ENCODE measurements around the gene P2RX2. TPM values are rescaled to one million over a fixed set of nuclear protein-coding genes. Genes with fewer than 3 reads are reported as not detected.

Gene P2RX2
- total RNA-seq, 1 experiment from 2014 or later: not detected

GRCh38 chr12:132619386-132620112 is 973 bp downstream of the P2RX2 start:
- no peak for ATAC-seq
- POLR2A ChIA-PET: no interaction called here

More at GRCh38 chr12:132619386-132620112, 973 bp downstream of the P2RX2 start:
- BruUV-seq (replicated peaks): no TSS peak
- Histone ChIP-seq H3K4me3 (replicated peaks in 1 of 2; ENCODE audit: low read depth in 1 of 2, low read length in 2 of 2) (no peak overlapping the region), H2AFZ (ENCODE audit: low read depth, low read length, poor library complexity, severe bottlenecking) (no peak overlapping the region), H3K9ac (ENCODE audit: low read length) (no peak overlapping the region), H3K36me3 (ENCODE audit: control insufficient read depth in 1 of 2, insufficient read depth in 2 of 2, low read length in 2 of 2) (peaks cover 3 to 7% of the 10 kb centered on the region in 2 experiments; a peak in 2 of 4 replicates), H4K20me1 (ENCODE audit: insufficient read depth) (no peaks in the 10 kb centered on the region), H3K79me2 (ENCODE audit: insufficient read depth, low read length) (no peaks in the 10 kb centered on the region), H3K9me2 (ENCODE audit: insufficient read depth) (no peaks in the 10 kb centered on the region), H3K27ac (ENCODE audit: low read depth, low read length) (no peak overlapping the region), H3K4me2 (ENCODE audit: low read length) (no peak overlapping the region), H3K9me3 (ENCODE audit: control insufficient read depth in 1 of 2, insufficient read depth in 1 of 2, low read depth in 1 of 2, low read length in 2 of 2) (no peaks in the 10 kb centered on the region), H3K4me1 (ENCODE audit: control insufficient read depth in 1 of 2, insufficient read depth in 2 of 2, low read length in 2 of 2) (peaks cover 0 to 21% of the 10 kb centered on the region in 2 experiments; a peak in 2 of 4 replicates), H3K27me3 (ENCODE audit: insufficient read depth, low read length) (no peaks in the 10 kb centered on the region)
- ChIA-PET CTCF (no interaction called here), RAD21 (ENCODE audit: low non-redundant PET in 1 of 2, low total read pairs in 2 of 2, uncharacterized antibody in 2 of 2, unreplicated experiment in 2 of 2) (no interaction called here)
- no peak for DNase-seq (ENCODE audit: low read depth, low spot score)
- TF ChIP-seq, protein P1, sequence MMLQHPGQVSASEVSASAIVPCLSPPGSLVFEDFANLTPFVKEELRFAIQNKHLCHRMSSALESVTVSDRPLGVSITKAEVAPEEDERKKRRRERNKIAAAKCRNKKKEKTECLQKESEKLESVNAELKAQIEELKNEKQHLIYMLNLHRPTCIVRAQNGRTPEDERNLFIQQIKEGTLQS (IDR thresholded peaks at IDR 0.05): no peak
- no peak for TF ChIP-seq ZFX (IDR thresholded peaks at IDR 0.05)
- TF ChIP-seq POLR2A (IDR thresholded peaks at IDR 0.05; ENCODE audit: borderline replicate concordance, extremely low read depth, insufficient read depth, insufficient read length): no peak
- TF ChIP-seq EZH2phosphoT487 (IDR thresholded peaks at IDR 0.05; ENCODE audit: borderline replicate concordance): no peak
- no peak for TF ChIP-seq CEBPB (IDR thresholded peaks at IDR 0.05; ENCODE audit: low read depth)
- TF ChIP-seq POLR2AphosphoS5 (IDR thresholded peaks at IDR 0.05; ENCODE audit: low read depth, low read length): no peak
- no peak for TF ChIP-seq FOSL1 (IDR thresholded peaks at IDR 0.05; ENCODE audit: low read depth)
- no peak for TF ChIP-seq RAD21 (IDR thresholded peaks at IDR 0.05; ENCODE audit: low read depth)
- TF ChIP-seq, protein P2, sequence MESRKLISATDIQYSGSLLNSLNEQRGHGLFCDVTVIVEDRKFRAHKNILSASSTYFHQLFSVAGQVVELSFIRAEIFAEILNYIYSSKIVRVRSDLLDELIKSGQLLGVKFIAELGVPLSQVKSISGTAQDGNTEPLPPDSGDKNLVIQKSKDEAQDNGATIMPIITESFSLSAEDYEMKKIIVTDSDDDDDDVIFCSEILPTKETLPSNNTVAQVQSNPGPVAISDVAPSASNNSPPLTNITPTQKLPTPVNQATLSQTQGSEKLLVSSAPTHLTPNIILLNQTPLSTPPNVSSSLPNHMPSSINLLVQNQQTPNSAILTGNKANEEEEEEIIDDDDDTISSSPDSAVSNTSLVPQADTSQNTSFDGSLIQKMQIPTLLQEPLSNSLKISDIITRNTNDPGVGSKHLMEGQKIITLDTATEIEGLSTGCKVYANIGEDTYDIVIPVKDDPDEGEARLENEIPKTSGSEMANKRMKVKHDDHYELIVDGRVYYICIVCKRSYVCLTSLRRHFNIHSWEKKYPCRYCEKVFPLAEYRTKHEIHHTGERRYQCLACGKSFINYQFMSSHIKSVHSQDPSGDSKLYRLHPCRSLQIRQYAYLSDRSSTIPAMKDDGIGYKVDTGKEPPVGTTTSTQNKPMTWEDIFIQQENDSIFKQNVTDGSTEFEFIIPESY (IDR thresholded peaks at IDR 0.05; ENCODE audit: extremely low read depth, insufficient replicate concordance, low read length): no peak
- TF ChIP-seq, protein P3, sequence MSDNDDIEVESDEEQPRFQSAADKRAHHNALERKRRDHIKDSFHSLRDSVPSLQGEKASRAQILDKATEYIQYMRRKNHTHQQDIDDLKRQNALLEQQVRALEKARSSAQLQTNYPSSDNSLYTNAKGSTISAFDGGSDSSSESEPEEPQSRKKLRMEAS (IDR thresholded peaks at IDR 0.05): no peak
- no peak for TF ChIP-seq SIN3A (IDR thresholded peaks at IDR 0.05; ENCODE audit: low read depth)
- TF ChIP-seq SP1 (IDR thresholded peaks at IDR 0.05; ENCODE audit: low read depth): no peak
- no peak for TF ChIP-seq SRF (IDR thresholded peaks at IDR 0.05; ENCODE audit: low read depth)
- TF ChIP-seq TCF7L2 (IDR thresholded peaks at IDR 0.05; ENCODE audit: borderline replicate concordance, extremely low read depth, insufficient read depth, insufficient read length): no peak
- intact Hi-C loops (cut with micrococcal nuclease): loop anchor here (5.0 kb wide), 1 partner anchor 467 kb away; no protein-coding TSS in a partner anchor

Data from HCT116 (cell line).